Astrocyte of the hippocampus (primary cell): ENCODE data around the gene NUP85.
A peak's percentile ranks its signal among the peaks of the same experiment; 100 is the strongest.
"Not testable (repeated sequence)": the region's sequence is repeated elsewhere in the genome, so short reads cannot be mapped to it uniquely, and the experiment has no call there.

Experiments used
- DNase-seq: peaks from one replicate; pipeline ENCODE4 v3.0.0; 2011; ENCODE audit warnings: low read depth, low spot score

NUP85 gene, protein sequence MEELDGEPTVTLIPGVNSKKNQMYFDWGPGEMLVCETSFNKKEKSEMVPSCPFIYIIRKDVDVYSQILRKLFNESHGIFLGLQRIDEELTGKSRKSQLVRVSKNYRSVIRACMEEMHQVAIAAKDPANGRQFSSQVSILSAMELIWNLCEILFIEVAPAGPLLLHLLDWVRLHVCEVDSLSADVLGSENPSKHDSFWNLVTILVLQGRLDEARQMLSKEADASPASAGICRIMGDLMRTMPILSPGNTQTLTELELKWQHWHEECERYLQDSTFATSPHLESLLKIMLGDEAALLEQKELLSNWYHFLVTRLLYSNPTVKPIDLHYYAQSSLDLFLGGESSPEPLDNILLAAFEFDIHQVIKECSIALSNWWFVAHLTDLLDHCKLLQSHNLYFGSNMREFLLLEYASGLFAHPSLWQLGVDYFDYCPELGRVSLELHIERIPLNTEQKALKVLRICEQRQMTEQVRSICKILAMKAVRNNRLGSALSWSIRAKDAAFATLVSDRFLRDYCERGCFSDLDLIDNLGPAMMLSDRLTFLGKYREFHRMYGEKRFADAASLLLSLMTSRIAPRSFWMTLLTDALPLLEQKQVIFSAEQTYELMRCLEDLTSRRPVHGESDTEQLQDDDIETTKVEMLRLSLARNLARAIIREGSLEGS

DNA sequence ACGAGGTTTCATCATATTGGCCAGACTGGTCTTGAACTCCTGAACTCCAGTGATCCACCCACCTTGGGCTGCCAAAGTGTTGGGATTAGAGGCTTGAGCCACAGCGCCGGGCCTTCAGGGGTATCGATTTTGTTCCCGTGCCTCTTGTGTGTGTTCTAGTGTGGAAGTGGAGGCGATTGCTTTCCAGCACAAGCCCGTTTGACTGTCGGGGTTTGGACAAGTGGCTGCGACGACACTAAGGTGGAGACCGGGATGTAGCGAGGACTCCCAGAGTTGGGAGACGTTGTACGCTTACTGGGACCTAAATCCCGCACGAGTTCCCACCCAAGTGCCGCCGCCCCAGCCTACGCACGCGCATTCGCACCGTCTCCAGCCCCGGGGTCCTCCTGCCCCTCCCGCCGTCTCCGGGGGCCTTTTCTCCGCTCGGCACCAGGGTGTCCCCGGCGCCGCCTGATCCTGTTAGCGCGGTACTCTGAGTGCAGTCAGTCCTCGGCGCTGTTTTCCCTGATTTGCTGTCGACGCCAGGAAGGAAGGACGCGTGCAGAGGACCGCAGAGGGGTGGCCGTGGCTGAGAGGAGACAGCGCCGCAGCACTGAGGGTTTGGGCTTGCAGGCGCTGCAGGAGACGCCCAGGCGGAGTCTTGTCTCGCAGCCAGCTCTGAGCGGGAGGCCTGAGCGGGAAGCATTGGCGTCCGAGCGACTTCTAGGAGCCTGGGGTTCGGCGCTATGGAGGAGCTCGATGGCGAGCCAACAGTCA, at the start of gene NUP85:
Gene NUP85 (plus strand): TSS at position 643 of the 756 bp plus-strand sequence. CDS start 83 bp downstream, at position 726.
- peak; percentile 97 for DNase-seq

DNA sequence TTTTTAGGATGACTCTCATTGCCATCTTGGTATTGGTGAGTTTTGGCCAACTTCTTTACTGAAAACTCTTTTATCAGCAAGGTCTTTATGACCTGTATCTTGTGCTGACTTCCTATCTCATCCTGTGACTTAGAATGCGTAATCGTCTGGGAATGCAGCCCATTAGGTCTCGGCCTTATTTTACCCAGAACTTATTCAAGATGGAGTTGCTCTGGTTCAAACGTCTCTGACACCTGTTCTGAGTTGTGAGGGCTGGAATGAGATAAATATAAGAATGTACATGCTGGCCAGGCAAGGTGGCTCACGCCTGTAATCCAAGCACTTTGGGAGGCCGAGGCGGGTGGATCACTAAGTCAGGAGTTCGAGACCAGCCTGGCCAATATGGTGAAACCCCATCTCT, 47.0 kb upstream of the NUP85 start:
- DNase-seq, result not testable (repeated sequence)

DNA sequence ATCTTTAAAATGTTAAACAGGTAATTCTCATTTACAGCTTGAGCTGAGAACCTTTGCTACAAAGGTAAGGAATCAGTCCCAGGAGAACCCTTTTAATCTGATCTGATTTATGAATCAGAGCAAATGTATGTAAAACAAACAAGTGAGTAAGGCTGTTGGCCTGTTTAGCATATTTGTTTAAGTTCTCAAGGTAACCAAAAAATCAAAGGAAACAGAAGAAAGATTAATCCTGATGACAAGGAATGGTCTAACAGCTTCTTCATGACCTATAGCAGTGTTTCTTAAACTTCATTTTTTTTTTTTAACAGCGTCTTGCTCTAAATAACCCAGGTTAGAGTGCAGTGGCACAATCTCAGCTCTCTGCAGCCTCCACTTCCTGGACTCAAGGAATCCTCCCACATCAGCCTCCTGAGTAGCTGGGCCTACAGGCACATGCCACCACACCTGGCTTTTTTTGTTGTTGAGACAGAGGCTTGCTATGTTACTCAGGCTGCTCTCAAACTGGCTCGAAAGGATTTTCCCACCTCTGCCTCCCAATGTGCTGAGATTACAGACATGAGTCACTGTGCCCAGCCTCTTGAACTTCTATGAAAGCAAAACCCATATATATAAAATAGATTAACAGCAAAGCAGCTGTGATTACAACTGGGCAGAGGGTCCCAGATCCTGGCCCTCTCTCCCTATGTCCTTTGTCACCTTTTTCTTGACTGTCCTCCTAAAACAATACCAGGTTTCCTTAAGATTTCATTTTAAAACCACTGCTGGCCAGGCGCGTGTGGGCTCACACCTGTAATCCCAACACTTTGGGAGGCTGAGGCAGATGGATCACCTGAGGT, 46.1 kb upstream of the NUP85 start:
- DNase-seq, result peak; percentile 15

DNA sequence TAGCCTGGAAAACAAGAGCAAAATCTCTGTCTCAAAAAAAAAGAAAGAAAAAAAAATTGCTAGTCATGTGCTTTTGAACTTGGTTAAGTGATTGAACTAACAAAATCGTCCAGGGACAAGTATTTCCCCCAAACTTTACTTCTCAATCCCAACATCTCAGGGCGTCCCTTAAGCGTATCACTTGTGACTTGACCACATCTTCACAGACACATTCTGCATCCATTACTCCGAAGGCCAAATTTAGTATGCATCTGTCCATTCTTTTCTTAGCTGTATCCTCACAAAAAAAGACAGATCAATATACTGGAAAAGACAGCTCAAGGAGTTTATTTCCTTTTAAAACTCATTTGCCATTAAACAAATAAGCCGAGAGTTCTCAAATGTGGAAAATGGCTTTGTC, 45.3 kb upstream of the NUP85 start:
- no peak for DNase-seq

DNA sequence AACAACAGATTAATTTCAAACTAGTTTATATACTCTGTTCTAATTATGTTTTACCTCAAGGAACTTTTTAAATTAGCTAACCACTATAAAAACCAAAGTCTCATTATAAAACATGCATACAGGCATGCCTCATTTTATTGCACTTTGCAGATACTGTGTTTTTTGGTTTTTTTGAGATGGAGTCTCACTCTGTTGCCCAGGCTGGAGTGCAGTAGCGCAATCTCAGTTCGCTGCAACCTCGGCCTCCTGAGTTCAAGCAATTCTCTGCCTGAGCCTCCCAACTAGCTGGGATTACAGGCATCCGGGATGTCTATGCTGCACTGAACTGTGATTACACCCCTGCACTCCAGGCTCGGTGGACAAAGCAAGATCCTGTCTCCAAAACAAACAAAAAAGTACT, 42.4 kb upstream of the NUP85 start:
- no peak for DNase-seq

DNA sequence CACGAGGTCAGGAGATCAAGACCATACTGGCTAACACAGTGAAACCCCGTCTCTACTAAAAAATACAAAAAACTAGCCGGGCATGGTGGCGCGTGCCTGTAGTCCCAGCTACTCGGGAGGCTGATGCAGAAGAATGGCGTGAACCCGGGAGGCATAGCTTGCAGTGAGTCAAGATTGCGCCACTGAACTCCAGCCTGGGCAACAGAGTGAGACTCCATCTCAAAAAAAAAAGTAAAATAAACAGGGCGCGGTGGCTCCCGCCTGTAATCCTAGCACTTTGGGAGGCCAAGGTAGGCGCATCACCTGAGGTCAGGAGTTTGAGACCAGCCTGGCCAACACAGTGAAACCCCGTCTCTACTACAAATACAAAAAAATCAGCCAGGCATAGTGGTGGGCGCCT, 40.9 kb upstream of the NUP85 start:
- not testable (repeated sequence) for DNase-seq

DNA sequence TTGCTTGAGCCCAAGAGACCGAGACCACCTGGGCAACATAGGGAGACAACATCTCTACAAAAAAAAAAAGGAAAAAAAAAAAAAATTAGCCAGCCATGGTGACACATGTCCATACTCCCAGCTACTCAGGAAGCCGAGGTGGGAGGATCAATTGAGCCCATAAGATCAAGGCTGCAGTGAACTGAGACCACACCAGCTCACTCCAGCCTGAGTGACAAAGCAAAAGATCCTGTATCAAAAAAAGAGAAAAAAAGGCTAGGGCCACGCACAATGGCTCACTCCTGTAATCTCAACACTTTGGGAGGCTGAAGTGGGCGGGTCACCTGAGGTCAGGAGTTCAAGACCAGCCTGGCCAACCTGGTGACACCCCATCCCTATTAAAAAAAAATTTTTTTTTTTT, 36.5 kb upstream of the NUP85 start:
- DNase-seq, result no peak

DNA sequence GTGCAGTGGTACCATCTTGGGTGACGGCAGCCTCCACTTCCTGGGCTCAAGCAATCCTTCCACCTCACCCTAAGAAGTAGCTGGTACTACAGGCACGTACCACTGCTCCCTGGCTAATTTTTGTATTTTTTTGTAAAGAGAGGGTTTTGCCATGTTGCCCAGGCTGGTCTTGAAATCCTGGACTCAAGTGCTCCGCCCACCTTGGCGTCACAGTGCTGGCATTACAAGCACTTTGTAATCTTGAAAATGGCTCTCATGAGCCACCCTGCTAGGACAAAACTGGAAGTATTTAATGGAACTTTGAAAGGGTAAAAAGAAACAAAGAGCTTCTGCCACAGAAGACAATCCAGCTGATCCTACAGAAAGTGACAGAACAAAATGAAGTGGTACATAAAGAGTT, 32.0 kb upstream of the NUP85 start:
- no peak for DNase-seq

DNA sequence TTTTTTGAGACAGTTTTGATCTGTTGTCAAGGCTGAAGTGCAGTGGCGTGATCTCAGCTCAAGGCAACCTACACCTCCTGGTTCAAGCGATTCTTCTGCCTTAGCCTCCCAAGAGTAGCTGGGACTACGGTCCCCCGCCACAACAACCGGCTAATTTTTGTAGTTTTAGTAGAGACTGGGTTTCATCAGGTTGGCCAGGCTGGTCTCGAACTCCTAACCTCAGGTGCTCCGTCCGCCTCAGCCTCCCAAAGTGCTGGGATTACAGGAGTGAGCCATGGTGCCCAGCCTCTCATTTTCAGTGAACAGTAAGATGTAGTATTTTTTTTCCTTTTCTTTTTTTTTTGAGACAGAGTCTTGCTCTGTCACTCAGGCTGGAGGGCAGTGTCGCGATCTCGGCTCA, 30.5 kb upstream of the NUP85 start:
- no peak for DNase-seq

DNA sequence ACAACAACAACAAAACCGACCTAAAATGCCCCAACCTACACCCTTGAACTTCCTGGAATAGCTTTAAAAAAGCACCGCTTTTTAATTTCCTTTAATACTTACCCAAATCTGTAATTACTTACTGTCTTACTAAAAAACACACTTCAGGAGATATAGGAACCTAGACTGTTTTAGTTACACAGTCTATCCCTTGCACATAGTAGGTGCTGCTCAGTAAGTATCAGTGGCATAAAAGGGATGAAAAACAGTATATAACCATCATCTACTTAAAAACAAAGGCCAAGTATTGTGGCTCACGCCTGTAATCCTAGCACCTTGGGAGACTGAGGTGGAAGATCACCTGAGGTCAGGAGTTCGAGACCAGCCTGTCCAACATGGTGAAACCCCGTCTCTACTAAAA, 28.9 kb upstream of the NUP85 start:
- DNase-seq, result no peak

DNA sequence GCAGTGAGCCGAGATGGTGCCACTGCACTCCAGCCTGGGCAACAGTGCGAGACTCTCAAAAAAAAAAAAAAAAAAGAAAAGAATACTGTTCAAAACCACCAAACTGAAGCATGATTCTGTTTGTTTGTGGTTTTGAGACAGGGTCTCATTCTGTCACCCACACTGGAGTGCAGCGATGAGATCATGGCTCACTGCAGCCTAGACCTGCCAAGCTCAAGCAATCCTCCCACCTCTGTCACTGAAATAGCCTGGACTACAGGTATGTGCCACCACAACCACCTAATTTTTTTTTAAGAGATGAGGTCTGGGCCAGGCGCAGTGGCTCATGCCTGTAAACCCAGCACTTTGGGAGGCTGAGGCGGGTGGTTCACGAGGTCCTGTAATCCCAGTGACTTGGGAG, 27.0 kb upstream of the NUP85 start:
- DNase-seq, result peak; percentile 18

DNA sequence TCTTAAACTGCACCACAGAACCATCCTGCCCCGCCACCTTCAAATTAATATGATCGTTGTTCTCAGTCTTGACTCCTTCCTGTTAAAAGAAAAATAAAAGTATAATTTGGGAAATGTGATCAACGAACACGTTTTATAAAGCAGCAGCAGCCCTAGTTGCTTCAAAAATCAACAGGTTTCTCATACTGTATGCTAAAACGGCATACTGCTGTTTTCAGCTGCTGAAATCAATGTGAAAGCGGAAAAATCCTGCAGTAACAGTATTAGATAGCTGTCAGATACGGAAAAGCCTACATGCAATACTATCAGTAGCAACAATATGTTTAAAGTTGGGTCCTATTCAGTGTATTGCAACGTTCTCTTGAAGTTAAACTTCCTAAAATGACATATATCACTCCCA, 24.4 kb upstream of the NUP85 start:
- DNase-seq, result no peak

DNA sequence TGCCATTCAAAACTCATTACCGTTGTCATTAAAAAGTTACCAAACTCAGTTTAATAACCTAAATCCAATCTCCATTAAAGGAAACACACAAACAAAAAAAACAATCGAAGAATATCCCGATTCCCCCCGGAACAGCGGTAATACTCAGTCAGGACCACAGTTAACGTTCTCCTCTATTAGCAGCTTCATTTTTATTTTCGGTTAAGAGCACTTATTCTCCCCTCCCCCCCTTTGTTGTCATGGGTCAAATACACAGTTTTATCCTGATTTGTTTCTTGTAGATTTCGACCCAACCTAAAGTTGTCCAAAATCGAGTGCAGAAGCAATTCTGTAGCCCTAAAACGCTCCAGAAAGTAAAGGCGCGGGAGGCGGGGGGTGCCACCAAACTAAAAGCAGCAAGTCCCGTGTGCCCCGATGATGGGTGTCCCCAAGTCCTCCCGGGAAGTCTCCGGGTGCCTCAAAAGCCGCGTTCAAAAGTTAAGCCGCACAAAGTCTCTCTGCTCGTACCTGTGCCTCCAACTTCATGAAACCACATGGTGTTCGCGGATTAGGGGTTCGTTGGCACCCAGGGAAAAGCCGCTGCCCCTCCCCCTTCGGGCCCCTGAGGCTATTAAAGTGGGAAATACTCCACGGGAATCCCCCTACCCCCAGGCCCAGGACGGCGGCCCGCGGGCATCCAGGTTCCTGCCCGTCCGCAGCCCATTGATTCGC, 23.7 kb upstream of the NUP85 start:
- peak; percentile 30 for DNase-seq

DNA sequence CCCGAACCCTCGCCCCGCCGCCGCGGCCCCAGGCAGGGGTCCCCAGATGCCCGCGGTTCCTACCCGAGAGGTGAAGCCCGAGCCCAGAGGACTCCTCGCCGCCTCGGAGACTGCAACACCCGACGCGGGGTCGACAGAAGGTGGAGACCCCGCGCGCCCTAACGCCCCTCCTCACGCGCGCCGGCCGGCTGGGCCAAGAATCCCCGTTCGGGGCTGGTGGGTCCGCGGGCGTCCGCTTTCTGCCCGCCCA, 23.2 kb upstream of the NUP85 start:
- DNase-seq, result no peak

DNA sequence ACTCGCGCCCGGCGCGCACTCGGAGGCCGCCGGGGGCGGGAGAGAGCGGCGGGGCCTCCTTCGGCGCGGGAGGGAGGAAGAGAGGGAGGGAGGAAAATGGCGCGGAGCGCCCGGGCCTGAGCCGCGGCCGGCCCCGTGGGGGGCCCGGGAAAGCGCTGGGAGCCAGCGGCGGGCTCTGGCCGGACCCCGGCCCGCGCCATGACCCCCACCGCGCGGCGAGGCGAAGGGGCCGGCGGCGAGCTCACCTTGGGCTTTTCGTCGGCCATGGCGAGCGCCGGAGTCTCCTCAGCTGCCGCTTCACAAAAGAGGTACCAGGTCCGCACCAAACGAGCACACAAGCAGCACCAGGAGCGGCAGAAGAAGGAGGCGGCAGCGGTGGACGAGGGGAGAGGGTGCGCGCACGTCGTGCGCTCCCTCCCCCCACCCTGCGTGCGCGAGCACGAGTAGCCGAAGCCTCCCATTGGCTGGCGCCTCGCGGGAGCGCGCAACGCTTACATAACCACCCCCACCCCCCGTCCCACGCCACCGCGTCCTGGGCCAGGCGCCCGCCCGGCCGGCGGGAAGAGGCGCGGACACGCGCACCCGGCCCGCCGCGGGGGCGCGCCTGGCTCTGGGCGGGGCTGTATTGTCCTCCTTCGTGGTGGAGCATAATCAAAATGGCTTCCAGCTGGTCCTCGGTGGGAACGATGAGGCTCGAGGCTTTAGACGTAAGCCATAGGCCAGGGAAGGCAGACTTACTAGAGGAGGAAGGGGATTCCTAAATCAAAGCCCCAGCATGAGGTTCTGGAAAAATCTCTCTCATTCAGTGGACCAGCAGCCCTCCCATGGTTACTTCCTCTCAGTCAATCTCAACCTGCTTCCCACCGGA, 22.7 kb upstream of the NUP85 start, which contains the start of gene SUMO2:
Gene SUMO2 (minus strand): TSS at position 391 of the 868 bp plus-strand sequence. CDS start 125 bp downstream, at position 266.
- peak; percentile 99 for DNase-seq

DNA sequence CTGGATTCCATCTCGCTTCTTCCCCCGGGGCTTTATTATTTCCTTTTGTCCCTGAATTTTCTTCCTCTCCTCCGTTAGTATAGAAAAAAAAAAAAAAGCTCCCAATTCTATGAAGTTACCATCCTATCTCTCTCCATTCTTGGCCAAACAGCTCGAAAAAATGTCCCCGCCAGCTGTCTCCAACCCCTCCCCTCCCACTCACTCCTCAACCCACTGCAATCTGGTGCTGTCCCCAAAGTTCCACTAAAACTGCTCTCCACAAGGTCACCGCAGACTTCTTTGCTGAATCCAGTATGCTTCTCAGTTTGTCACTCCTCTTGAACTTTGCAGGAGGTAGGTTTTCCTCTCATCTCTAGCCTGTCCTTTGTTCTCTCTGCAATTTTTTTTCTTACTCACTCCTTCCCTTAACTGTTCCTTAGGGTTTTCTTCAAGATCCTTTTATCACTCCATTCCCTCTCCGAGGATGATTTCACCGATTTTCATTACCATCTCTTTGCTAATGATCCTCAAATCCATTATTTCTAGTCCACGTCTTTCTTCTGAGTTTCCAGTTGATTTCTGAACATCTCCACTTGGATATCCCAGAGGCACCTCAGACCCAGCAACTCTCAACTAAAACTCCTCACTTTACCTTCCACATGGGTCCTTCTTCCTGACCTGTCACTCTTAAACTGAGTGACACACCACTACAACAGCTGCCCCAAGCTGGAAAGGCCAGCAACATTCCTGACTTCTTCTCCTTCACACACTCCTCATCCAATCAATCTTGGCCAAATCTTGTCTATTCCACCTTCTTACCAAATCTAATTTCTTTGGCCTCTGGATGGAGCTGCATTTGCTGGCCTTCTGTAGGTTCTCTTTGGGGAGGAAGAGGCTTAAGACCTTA, 21.2 kb upstream of the NUP85 start:
- DNase-seq, result no peak

DNA sequence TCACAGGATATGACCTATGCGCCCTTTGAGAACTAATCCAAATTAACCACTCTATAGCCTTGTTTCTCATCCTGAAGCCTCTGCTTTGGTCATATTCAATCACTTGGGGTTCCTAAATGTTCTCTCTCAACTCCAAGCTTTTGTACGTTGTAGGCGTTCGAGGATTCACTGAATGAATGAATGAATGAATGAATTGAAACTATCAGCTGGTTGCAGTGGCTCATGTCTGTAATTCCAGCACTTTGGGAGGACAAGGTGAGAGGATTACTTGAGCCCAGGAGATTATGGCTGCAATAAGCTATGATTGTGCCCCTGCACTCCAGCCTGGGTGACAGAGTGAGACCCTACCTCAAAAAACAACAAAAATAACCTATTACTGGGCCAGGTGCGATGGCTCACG, 16.9 kb upstream of the NUP85 start:
- DNase-seq, result no peak

DNA sequence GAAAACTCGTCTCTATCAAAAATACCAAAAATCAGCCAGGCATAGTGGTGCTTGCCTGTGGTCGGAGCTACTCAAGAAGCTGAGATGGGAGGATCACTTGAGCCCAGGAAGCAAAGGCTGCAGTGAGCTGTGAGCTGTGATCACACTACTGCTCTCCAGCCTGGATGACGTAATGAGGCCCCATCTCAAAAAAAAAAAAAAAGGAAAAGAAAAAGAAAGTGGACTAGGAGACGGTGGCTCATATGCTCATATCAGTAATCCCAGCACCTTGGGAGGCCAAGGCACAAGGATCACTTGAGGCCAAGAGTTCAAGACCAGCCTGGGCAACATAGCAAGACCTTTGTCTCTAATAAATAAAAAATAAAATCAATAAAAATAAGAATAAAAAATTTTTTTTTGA, 13.9 kb upstream of the NUP85 start:
- peak; percentile 26 for DNase-seq

DNA sequence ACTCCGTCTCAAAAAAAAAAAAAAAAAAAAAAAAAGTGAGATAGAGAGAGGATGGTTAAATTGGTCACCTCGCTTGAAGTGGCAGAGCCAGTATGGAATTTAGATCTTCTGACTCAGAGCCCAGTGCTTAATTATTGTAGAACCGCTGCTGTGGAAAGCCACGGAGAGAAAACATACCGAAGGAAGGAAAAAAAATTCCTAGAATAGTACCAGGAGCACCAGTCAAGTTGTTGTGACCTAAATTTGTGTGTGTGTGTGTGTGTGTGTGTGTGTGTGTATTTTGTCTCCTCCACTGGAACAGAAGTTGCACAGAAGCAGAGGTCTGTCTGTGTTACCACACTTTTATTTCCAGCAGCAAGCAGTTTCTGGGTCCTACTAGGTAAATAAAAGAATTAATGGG, 10.6 kb upstream of the NUP85 start:
- DNase-seq, result peak; percentile 87
